GM12875 (cell line): ENCODE measurements around the gene IGSF1.

Experiments used
- H3K4me3 ChIP-seq: one replicate; pipeline ENCODE4 v1.5.1; 2011; ENCODE audit warnings: low read depth, low read length, control low read depth
- CTCF ChIP-seq: IDR thresholded peaks from 2 replicates; pipeline ENCODE4 v1.5.1; 2011; ENCODE audit warnings: low read depth, mild to moderate bottlenecking, control low read depth, inconsistent platforms, low read length, moderate library complexity, borderline replicate concordance; ENCODE audit not compliant: insufficient read depth

Gene IGSF1

GRCh38 chrX:131271826-131272225 is 17.3 kb downstream of the IGSF1 start:
- no peak overlapping the region for H3K4me3 ChIP-seq
- TF ChIP-seq CTCF = no peak

- TF ChIP-seq CTCF = no peak
- no peak overlapping the region for H3K4me3 ChIP-seq
Observed at GRCh38 chrX:131271274-131271673, 17.8 kb downstream of the IGSF1 start.

GRCh38 chrX:131270080-131270479 is 19.0 kb downstream of the IGSF1 start:
- TF ChIP-seq CTCF = no peak
- no peak overlapping the region for H3K4me3 ChIP-seq

GRCh38 chrX:131264665-131265064 is 24.4 kb downstream of the IGSF1 start:
- TF ChIP-seq CTCF = no peak
- H3K4me3 ChIP-seq = no peak overlapping the region

- TF ChIP-seq CTCF = no peak
- H3K4me3 ChIP-seq = no peak overlapping the region
Observed at GRCh38 chrX:131264053-131264452, 25.1 kb downstream of the IGSF1 start.

- no peak overlapping the region for H3K4me3 ChIP-seq
- peak; percentile 57; the same call in 1 of the 2 replicates for TF ChIP-seq CTCF
Observed at GRCh38 chrX:131262738-131263679, 26.1 kb downstream of the IGSF1 start.

- no peak for TF ChIP-seq CTCF
- H3K4me3 ChIP-seq = no peak overlapping the region
Observed at GRCh38 chrX:131262200-131262599, 26.9 kb downstream of the IGSF1 start.
